ENCODE measurements around the gene DUOXA1.
"Not testable (repeated sequence)": the region's sequence is repeated elsewhere in the genome, so short reads cannot be mapped to it uniquely, and the experiment has no call there.

The DUOXA1 gene

GRCh38 chr15:45087513-45087912 is 42.2 kb downstream of the DUOXA1 start:
- DNase-seq = no peak

- no peak for DNase-seq
Measured at GRCh38 chr15:45084163-45084562, 45.5 kb downstream of the DUOXA1 start.

- DNase-seq = no peak
Measured at GRCh38 chr15:45083223-45083622, 46.5 kb downstream of the DUOXA1 start.

- not testable (repeated sequence) for DNase-seq
Measured at GRCh38 chr15:45082412-45082811, 47.3 kb downstream of the DUOXA1 start.

- DNase-seq = not testable (repeated sequence)
Measured at GRCh38 chr15:45080593-45080992, 49.1 kb downstream of the DUOXA1 start.

GRCh38 chr15:45079628-45080246 is 49.9 kb downstream of the DUOXA1 start:
- DNase-seq = not testable (repeated sequence)

- DNase-seq = not testable (repeated sequence)
Measured at GRCh38 chr15:45079201-45079600, 50.5 kb downstream of the DUOXA1 start.

- DNase-seq = not testable (repeated sequence)
Measured at GRCh38 chr15:45077391-45077790, 52.3 kb downstream of the DUOXA1 start.

GRCh38 chr15:45075440-45076320 is 54.0 kb downstream of the DUOXA1 start:
- DNase-seq = not testable (repeated sequence)

GRCh38 chr15:45073602-45074001 is 56.1 kb downstream of the DUOXA1 start:
- not testable (repeated sequence) for DNase-seq

- DNase-seq = not testable (repeated sequence)
Measured at GRCh38 chr15:45069942-45070360, 59.7 kb downstream of the DUOXA1 start.
